Trophoblast cell (in vitro differentiated cells and primary cell): Measurements from ENCODE around the gene FAAP100.

ENCODE experiments used
- DNase-seq, 2 donors: peaks; one replicate each; pipeline ENCODE4 v3.0.0-alpha.2; 2016
- H2AFZ ChIP-seq: 2 replicates; pipeline ENCODE4 v1.6.1; 2013; ENCODE audit warnings: low read length, moderate library complexity, mild to moderate bottlenecking; ENCODE audit not compliant: insufficient read depth, poor library complexity
- H2AK5ac ChIP-seq: 2 replicates; pipeline ENCODE4 v1.6.1; 2013; ENCODE audit warnings: mild to moderate bottlenecking, low read length
- H2BK120ac ChIP-seq: 2 replicates; pipeline ENCODE4 v1.6.1; 2013; ENCODE audit warnings: low read length, mild to moderate bottlenecking, moderate library complexity; ENCODE audit not compliant: insufficient read depth, poor library complexity
- H2BK12ac ChIP-seq: 2 replicates; pipeline ENCODE4 v1.6.1; 2013; ENCODE audit warnings: mild to moderate bottlenecking, low read length, moderate library complexity
- H2BK5ac ChIP-seq: 2 replicates; pipeline ENCODE4 v1.6.1; 2013; ENCODE audit warnings: low read length, low read depth, moderate library complexity, mild to moderate bottlenecking; ENCODE audit not compliant: poor library complexity
- H3K14ac ChIP-seq: 2 replicates; pipeline ENCODE4 v1.6.1; 2013; ENCODE audit warnings: mild to moderate bottlenecking, low read length
- H3K18ac ChIP-seq: 2 replicates; pipeline ENCODE4 v1.6.1; 2013; ENCODE audit warnings: mild to moderate bottlenecking, low read length
- H3K23ac ChIP-seq: 2 replicates; pipeline ENCODE4 v1.6.1; 2013; ENCODE audit warnings: low read length
- H3K27ac ChIP-seq: 2 replicates; pipeline ENCODE4 v1.5.1; 2013; ENCODE audit warnings: low read depth, mild to moderate bottlenecking, inconsistent platforms, low read length, moderate library complexity
- H3K27me3 ChIP-seq: 2 replicates; pipeline ENCODE4 v1.6.1; 2013; ENCODE audit warnings: inconsistent platforms, mild to moderate bottlenecking, low read length, moderate library complexity; ENCODE audit not compliant: insufficient read depth
- H3K36me3 ChIP-seq, 2 experiments: 1 replicate in 1 of 2; 2 replicates in 1 of 2; pipeline ENCODE4 v1.6.1; 2013; ENCODE audit warnings: low read length in 2 of 2, mild to moderate bottlenecking in 2 of 2, moderate library complexity in 1 of 2; ENCODE audit not compliant: insufficient read depth in 2 of 2, control insufficient read depth in 1 of 2
- H3K4ac ChIP-seq: 2 replicates; pipeline ENCODE4 v1.6.1; 2013; ENCODE audit warnings: low read depth, mild to moderate bottlenecking, low read length, moderate library complexity
- H3K4me1 ChIP-seq, 2 experiments: 1 replicate in 1 of 2; 2 replicates in 1 of 2; pipeline ENCODE4 v1.6.1; 2013; ENCODE audit warnings: low read length in 2 of 2, mild to moderate bottlenecking in 2 of 2, moderate library complexity in 1 of 2; ENCODE audit not compliant: insufficient read depth in 2 of 2, control insufficient read depth in 1 of 2
- H3K4me2 ChIP-seq: 2 replicates; pipeline ENCODE4 v1.6.1; 2013; ENCODE audit warnings: inconsistent platforms, mild to moderate bottlenecking, low read length, moderate library complexity
- H3K4me3 ChIP-seq: 2 replicates; pipeline ENCODE4 v1.5.1; 2013; ENCODE audit warnings: mild to moderate bottlenecking, low read depth, low read length, inconsistent platforms
- H3K79me1 ChIP-seq: one replicate; pipeline ENCODE4 v1.6.1; 2013; ENCODE audit warnings: low read length
- H3K79me2 ChIP-seq: 2 replicates; pipeline ENCODE4 v1.6.1; 2013; ENCODE audit warnings: low read length, mild to moderate bottlenecking; ENCODE audit not compliant: control insufficient read depth, insufficient read depth, poor library complexity
- H3K9ac ChIP-seq: 2 replicates; pipeline ENCODE4 v1.6.1; 2013; ENCODE audit warnings: mild to moderate bottlenecking, low read length
- H3K9me3 ChIP-seq: 2 replicates; pipeline ENCODE4 v1.6.1; 2013; ENCODE audit warnings: low read depth, mild to moderate bottlenecking, control low read depth, inconsistent platforms, low read length; ENCODE audit not compliant: insufficient read depth
- H4K12ac ChIP-seq: 2 replicates; pipeline ENCODE4 v1.6.1; 2013; ENCODE audit warnings: low read depth, mild to moderate bottlenecking, low read length, moderate library complexity
- H4K8ac ChIP-seq: 2 replicates; pipeline ENCODE4 v1.6.1; 2013; ENCODE audit warnings: low read depth, mild to moderate bottlenecking, low read length, moderate library complexity
- H4K91ac ChIP-seq: one replicate; pipeline ENCODE4 v1.6.1; 2013; ENCODE audit warnings: low read depth, mild to moderate bottlenecking, low read length, moderate library complexity
- WGBS: extraction: QIAGEN DNeasy Blood & Tissue Kit; methylation state at CpG from one replicate; pipeline ENCODE4 v1.1.7; 2013; ENCODE audit warnings: missing lambda C conversion rate; ENCODE audit not compliant: insufficient read length, insufficient coverage; ENCODE audit errors: extremely low coverage; 5-methylcytosine and 5-hydroxymethylcytosine counted together

The FAAP100 gene

GRCh38 chr17:81541123-81541522, 11.0 kb downstream of the FAAP100 start:
- no peak overlapping the region for H3K18ac ChIP-seq
- H3K4me3 ChIP-seq: no peak overlapping the region
- no peak overlapping the region for H2AK5ac ChIP-seq
- peaks cover 6% of the 10 kb centered on the region for H3K27me3 ChIP-seq
- peaks cover 8% of the 10 kb centered on the region for H3K9me3 ChIP-seq
- H3K36me3 ChIP-seq: peaks cover 50 to 54% of the 10 kb centered on the region in 2 experiments
- H2AFZ ChIP-seq: no peak overlapping the region
- H3K4me1 ChIP-seq: peaks cover 0 to 1% of the 10 kb centered on the region in 2 experiments
- H4K8ac ChIP-seq: no peak overlapping the region
- H4K12ac ChIP-seq: no peak overlapping the region
- no peak overlapping the region for H2BK120ac ChIP-seq
- no peak overlapping the region for H3K23ac ChIP-seq
- no peak overlapping the region for H2BK12ac ChIP-seq
- no peak overlapping the region for H3K4ac ChIP-seq
- no peak overlapping the region for H2BK5ac ChIP-seq
- no peak overlapping the region for H3K4me2 ChIP-seq
- H3K14ac ChIP-seq: no peak overlapping the region
- DNase-seq: no peak
- no peak overlapping the region for H4K91ac ChIP-seq
- H3K27ac ChIP-seq: no peak overlapping the region
- WGBS: no CpG with 5 or more reads among the region's 17 CpGs
- no peaks in the 10 kb centered on the region for H3K79me2 ChIP-seq
- H3K79me1 ChIP-seq: no peaks in the 10 kb centered on the region
- H3K9ac ChIP-seq: no peak overlapping the region

GRCh38 chr17:81540676-81541027, 11.5 kb downstream of the FAAP100 start:
- peaks cover 45 to 49% of the 10 kb centered on the region in 2 experiments for H3K36me3 ChIP-seq
- H3K18ac ChIP-seq: no peak overlapping the region
- H3K14ac ChIP-seq: no peak overlapping the region
- H3K4ac ChIP-seq: no peak overlapping the region
- H3K27me3 ChIP-seq: peaks cover 6% of the 10 kb centered on the region
- H4K8ac ChIP-seq: no peak overlapping the region
- H3K23ac ChIP-seq: no peak overlapping the region
- no peak overlapping the region for H2BK12ac ChIP-seq
- no CpG with 5 or more reads among the region's 14 CpGs for WGBS
- DNase-seq: no peak
- peaks cover 8% of the 10 kb centered on the region for H3K9me3 ChIP-seq
- H2AK5ac ChIP-seq: no peak overlapping the region
- no peak overlapping the region for H2AFZ ChIP-seq
- H3K79me2 ChIP-seq: no peaks in the 10 kb centered on the region
- H2BK5ac ChIP-seq: no peak overlapping the region
- H3K4me2 ChIP-seq: no peak overlapping the region
- H3K9ac ChIP-seq: no peak overlapping the region
- H4K91ac ChIP-seq: no peak overlapping the region
- no peak overlapping the region for H4K12ac ChIP-seq
- no peaks in the 10 kb centered on the region for H3K79me1 ChIP-seq
- peaks cover 0 to 1% of the 10 kb centered on the region in 2 experiments for H3K4me1 ChIP-seq
- H3K4me3 ChIP-seq: no peak overlapping the region
- H3K27ac ChIP-seq: no peak overlapping the region
- no peak overlapping the region for H2BK120ac ChIP-seq

GRCh38 chr17:81539961-81540675, 12.0 kb downstream of the FAAP100 start:
- Histone ChIP-seq H3K14ac (no peak overlapping the region), H4K8ac (no peak overlapping the region), H3K79me2 (no peaks in the 10 kb centered on the region), H2BK12ac (no peak overlapping the region), H2AK5ac (no peak overlapping the region), H3K4ac (no peak overlapping the region), H3K9me3 (peaks cover 8% of the 10 kb centered on the region), H3K79me1 (no peaks in the 10 kb centered on the region), H2BK120ac (no peak overlapping the region), H3K4me1 (peaks cover 0 to 1% of the 10 kb centered on the region in 2 experiments), H3K36me3 (peaks cover 40 to 44% of the 10 kb centered on the region in 2 experiments), H3K4me2 (no peak overlapping the region), H3K27me3 (peaks cover 6% of the 10 kb centered on the region), H3K9ac (no peak overlapping the region), H2AFZ (no peak overlapping the region), H4K12ac (no peak overlapping the region), H3K27ac (no peak overlapping the region), H2BK5ac (no peak overlapping the region), H3K18ac (no peak overlapping the region), H4K91ac (no peak overlapping the region), H3K23ac (no peak overlapping the region), H3K4me3 (no peak overlapping the region)
- DNase-seq: no peak
- no CpG with 5 or more reads among the region's 28 CpGs for WGBS

- Histone ChIP-seq H3K18ac (no peak overlapping the region), H2AFZ (no peak overlapping the region), H4K91ac (no peak overlapping the region), H3K4ac (no peak overlapping the region), H2BK120ac (no peak overlapping the region), H3K14ac (no peak overlapping the region), H3K23ac (no peak overlapping the region), H3K27ac (no peak overlapping the region), H3K9ac (no peak overlapping the region), H4K12ac (no peak overlapping the region), H3K79me2 (no peaks in the 10 kb centered on the region), H3K36me3 (peaks cover 38 to 40% of the 10 kb centered on the region in 2 experiments), H3K4me2 (no peak overlapping the region), H2BK5ac (no peak overlapping the region), H2AK5ac (no peak overlapping the region), H3K9me3 (peaks cover 8% of the 10 kb centered on the region), H3K79me1 (no peaks in the 10 kb centered on the region), H2BK12ac (no peak overlapping the region), H3K4me3 (no peak overlapping the region), H3K27me3 (peaks cover 6% of the 10 kb centered on the region), H3K4me1 (peaks cover 0 to 1% of the 10 kb centered on the region in 2 experiments), H4K8ac (no peak overlapping the region)
- no CpG with 5 or more reads among the region's 10 CpGs for WGBS
- no peak for DNase-seq
Measured at GRCh38 chr17:81539571-81539900, 12.6 kb downstream of the FAAP100 start.
